Type B pancreatic cell (in vitro differentiated cells): ENCODE measurements around the gene AFF2. TPM values are rescaled to one million over a fixed set of nuclear protein-coding genes. Genes with fewer than 3 reads are reported as not detected.

Experiments
- DNase-seq: peaks from one replicate; pipeline ENCODE4 v3.0.0; 2021; ENCODE audit warnings: mixed read lengths; ENCODE audit not compliant: unreplicated experiment; ENCODE audit errors: extremely low spot score
- H3K27ac Mint-ChIP-seq: 2 replicates; pipeline ENCODE4 v1.8.0; 2021; ENCODE audit warnings: mild to moderate bottlenecking, mixed read lengths
- H3K27me3 Mint-ChIP-seq: 2 replicates; pipeline ENCODE4 v1.8.0; 2021; ENCODE audit warnings: mixed read lengths
- H3K36me3 Mint-ChIP-seq: 2 replicates; pipeline ENCODE4 v1.8.0; 2021; ENCODE audit warnings: mixed read lengths
- H3K4me1 Mint-ChIP-seq: one replicate; pipeline ENCODE4 v1.8.0; 2021; ENCODE audit warnings: mixed read lengths; ENCODE audit not compliant: unreplicated experiment
- H3K4me3 Mint-ChIP-seq: 2 replicates; pipeline ENCODE4 v1.8.0; 2021; ENCODE audit warnings: mild to moderate bottlenecking, mixed read lengths
- H3K9me3 Mint-ChIP-seq: 2 replicates; pipeline ENCODE4 v1.8.0; 2021; ENCODE audit warnings: mixed read lengths
- total RNA-seq: library from RNA; stranded (reverse); gene quantifications from 2 replicates; pipeline ENCODE4 v1.2.1, GENCODE V29; 2021; ENCODE audit warnings: low replicate concordance
- TF ChIP-seq, protein P1 (sequence below): fragments of 200-600 bp; sonication (generic); conservative IDR thresholded peaks from 2 replicates; pipeline ENCODE4 v1.5.0; 2021; ENCODE audit warnings: antibody characterized with exemption, mild to moderate bottlenecking

Gene AFF2
- total RNA-seq, 1 donor from 2014 or later: 21.3 TPM

DNA sequence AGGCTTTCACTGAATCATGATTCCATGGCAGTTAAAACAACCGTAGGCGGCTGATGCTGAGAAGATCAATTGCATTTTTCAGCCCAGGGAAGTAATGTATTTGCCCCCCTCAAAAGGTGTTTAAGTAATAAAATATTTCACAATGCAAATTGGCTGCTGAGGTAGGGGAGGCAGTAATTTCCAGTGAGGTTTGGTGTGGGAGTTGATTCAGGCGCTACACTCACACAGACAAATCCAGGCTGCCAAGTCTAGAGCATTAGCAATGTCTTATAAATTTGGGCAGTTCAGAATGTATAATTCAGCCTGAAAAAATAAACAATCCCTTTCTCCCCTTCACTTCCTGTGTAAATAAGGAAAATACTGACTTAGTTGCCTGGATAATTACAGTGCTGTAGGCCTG is 543.0 kb downstream of the AFF2 start:
- Mint-ChIP-seq H3K27ac (no peak overlapping the region), H3K4me3 (no peak overlapping the region), H3K4me1 (no peaks in the 10 kb centered on the region), H3K36me3 (no peaks in the 10 kb centered on the region), H3K27me3 (no peaks in the 10 kb centered on the region), H3K9me3 (no peaks in the 10 kb centered on the region)
- TF ChIP-seq, protein P1, sequence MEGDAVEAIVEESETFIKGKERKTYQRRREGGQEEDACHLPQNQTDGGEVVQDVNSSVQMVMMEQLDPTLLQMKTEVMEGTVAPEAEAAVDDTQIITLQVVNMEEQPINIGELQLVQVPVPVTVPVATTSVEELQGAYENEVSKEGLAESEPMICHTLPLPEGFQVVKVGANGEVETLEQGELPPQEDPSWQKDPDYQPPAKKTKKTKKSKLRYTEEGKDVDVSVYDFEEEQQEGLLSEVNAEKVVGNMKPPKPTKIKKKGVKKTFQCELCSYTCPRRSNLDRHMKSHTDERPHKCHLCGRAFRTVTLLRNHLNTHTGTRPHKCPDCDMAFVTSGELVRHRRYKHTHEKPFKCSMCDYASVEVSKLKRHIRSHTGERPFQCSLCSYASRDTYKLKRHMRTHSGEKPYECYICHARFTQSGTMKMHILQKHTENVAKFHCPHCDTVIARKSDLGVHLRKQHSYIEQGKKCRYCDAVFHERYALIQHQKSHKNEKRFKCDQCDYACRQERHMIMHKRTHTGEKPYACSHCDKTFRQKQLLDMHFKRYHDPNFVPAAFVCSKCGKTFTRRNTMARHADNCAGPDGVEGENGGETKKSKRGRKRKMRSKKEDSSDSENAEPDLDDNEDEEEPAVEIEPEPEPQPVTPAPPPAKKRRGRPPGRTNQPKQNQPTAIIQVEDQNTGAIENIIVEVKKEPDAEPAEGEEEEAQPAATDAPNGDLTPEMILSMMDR: no peak
- no peak for DNase-seq

DNA sequence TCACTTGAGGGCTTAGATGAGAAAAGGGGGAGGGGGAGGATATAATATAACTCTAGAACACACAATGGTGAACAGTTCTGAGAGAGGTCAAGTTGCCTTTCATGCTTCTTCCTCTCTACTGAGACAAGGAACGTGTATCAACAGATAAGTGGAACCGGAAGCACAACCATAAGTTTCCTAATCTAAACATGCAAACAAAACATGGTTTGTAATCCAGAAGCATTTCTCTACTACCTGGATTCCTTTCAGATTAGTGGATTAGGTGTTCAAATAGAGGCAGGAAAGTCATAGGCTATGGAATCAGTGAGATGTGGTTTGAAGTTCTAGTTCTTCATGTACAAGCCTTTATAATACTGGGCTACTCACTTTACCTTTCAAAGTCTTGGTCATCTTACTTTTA is 544.1 kb downstream of the AFF2 start:
- H3K4me1 Mint-ChIP-seq: no peaks in the 10 kb centered on the region
- H3K27ac Mint-ChIP-seq: no peak overlapping the region
- TF ChIP-seq, protein P1: no peak
- DNase-seq: no peak
- no peaks in the 10 kb centered on the region for H3K9me3 Mint-ChIP-seq
- H3K36me3 Mint-ChIP-seq: no peaks in the 10 kb centered on the region
- no peak overlapping the region for H3K4me3 Mint-ChIP-seq
- no peaks in the 10 kb centered on the region for H3K27me3 Mint-ChIP-seq

DNA sequence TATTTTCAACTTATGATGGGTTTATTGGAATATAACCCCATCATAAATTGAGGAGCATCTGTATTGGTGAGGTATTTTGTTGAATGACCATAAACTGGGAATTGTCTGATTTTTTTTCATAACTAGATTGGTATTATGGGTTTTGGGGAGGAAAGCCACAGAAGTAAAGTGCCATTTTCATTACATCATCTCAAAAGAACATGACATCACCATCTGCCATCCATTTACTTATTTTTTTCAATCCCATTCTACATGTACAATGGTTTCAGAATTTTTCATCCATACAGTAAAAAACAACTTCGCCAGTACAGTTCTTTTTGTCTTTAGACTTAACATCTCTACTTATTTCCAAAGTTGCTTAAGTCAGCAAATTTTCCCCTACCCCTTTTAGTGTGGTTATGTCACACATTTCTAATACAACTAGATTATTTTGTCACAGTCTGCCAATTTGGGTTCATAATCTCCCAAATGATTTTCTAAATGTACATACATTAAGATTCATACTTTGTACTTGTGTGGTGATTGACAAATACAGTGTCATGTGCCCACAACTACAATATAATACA is 545.3 kb downstream of the AFF2 start:
- Mint-ChIP-seq H3K4me1 (no peaks in the 10 kb centered on the region), H3K27me3 (no peaks in the 10 kb centered on the region), H3K36me3 (no peaks in the 10 kb centered on the region), H3K4me3 (no peak overlapping the region), H3K9me3 (no peaks in the 10 kb centered on the region), H3K27ac (no peak overlapping the region)
- TF ChIP-seq, protein P1: no peak
- DNase-seq: no peak
